AG09309 (cell line): ENCODE data around the gene AMOT.

Experiments
- DNase-seq: peaks from one replicate; pipeline ENCODE4 v3.0.0-alpha.2; 2010; ENCODE audit warnings: low read depth
- H3K4me3 ChIP-seq: 2 replicates; pipeline ENCODE4 v1.5.1; 2011; ENCODE audit warnings: mild to moderate bottlenecking, low read depth, low read length, moderate library complexity; ENCODE audit not compliant: control insufficient read depth
- TF ChIP-seq, protein P1 (sequence below): IDR thresholded peaks from 2 replicates; pipeline ENCODE4 v1.5.1; 2011; ENCODE audit warnings: mild to moderate bottlenecking, low read depth, low read length, inconsistent platforms; ENCODE audit not compliant: insufficient read depth, control insufficient read depth; ENCODE audit errors: missing control alignments

The AMOT gene

DNA sequence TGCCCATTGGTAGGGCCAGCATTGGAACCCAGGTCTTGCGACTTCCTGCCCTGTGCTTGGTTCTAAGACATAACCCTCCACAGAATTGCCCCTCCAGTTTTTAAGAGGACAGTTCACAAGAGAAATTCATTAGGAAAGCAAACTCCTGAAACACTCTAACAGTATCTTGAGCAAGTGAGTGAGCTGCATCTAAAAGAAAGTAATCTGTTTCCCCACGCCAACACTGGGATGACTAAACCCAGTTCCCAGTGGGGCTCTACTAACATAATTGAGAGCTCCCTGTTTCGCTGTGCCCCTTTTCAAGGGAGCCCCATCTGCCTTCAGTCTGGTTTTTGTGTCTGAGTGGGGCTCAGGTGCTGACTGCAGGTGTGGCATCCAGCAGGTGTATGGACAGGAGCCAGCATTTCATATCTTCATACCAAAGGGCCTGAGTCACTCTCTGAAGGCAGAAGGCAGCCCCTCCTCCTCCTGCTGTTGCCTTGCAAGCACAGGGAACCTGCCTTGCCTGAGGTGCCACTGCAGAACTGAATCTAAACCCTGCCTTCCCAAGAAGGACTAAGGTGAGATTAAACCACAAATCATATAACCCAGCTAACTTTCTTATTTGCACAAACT, 8.0 kb downstream of the AMOT start:
- DNase-seq: no peak

DNA sequence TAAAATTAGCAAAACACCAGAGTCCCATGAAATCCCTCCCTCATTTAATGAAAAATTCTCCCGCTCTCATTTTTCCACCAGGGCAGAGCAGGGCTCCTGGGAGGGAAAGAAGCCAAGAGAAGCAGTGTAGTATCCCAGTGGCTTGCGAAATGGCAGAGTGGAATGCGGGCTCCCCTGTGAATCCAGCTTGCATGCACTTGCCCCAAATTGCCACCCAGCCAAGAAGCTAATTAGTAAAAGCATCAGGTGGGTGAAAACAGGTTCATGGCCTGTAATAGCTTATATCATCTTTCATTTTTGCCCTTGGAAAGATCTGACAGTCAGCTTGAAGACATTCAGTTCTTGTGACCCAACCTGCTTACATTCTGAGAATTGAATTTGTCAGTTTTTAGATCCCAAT, 10.1 kb downstream of the AMOT start:
- H3K4me3 ChIP-seq: no peak overlapping the region
- no peak for DNase-seq
- TF ChIP-seq, protein P1, sequence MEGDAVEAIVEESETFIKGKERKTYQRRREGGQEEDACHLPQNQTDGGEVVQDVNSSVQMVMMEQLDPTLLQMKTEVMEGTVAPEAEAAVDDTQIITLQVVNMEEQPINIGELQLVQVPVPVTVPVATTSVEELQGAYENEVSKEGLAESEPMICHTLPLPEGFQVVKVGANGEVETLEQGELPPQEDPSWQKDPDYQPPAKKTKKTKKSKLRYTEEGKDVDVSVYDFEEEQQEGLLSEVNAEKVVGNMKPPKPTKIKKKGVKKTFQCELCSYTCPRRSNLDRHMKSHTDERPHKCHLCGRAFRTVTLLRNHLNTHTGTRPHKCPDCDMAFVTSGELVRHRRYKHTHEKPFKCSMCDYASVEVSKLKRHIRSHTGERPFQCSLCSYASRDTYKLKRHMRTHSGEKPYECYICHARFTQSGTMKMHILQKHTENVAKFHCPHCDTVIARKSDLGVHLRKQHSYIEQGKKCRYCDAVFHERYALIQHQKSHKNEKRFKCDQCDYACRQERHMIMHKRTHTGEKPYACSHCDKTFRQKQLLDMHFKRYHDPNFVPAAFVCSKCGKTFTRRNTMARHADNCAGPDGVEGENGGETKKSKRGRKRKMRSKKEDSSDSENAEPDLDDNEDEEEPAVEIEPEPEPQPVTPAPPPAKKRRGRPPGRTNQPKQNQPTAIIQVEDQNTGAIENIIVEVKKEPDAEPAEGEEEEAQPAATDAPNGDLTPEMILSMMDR: no peak

More for the DNA sequence above, 8.0 kb downstream of the AMOT start:
- TF ChIP-seq, protein P1: no peak
- no peak overlapping the region for H3K4me3 ChIP-seq

DNA sequence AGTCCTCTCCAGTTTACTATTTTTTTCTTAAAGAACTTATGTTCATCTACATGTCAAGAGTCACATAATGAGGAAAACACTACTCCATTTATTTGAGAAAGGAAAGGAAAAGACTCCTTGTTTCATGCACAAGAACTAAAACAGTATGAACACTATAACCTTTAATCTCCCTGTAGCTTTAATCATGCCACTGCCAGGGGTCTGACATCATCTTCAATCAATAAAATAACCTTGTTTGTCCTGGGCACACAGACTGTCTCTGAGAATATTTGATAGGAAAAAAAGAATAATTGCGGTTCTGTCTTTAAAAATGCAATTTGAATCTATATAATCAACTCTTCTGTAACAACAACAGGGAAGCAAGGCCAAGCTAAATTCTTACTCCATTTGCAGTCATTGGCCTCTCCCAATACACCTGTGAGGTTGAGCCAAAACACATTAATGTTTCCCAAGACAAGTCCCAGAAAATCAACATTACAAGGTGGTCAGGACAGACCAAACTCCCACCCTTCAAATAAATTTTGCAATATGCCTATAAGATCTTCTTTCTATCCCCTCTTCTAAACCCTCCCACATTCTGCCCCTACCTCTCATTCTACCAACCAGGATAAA, 13.2 kb downstream of the AMOT start:
- TF ChIP-seq, protein P1: no peak
- H3K4me3 ChIP-seq: no peak overlapping the region
- DNase-seq: no peak

DNA sequence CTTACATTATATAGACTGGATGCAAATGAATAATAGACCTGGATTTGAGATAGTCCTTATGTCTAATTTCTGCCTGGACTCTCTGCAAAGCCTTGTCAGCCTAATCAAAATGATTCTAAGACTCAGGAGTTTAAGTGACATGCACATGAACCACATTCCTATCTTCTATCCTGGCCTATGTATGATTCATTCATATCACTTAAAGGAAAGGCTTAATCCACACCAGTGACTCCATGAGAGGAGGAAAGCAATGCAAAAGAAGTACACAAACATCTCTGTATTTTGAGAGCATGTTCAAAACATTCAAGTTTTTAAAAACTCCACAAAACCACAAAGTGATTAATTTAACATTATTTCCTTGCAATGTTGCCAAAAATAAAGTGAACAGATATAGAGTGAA, 14.6 kb downstream of the AMOT start:
- no peak for DNase-seq
- H3K4me3 ChIP-seq: no peak overlapping the region
- TF ChIP-seq, protein P1: no peak

DNA sequence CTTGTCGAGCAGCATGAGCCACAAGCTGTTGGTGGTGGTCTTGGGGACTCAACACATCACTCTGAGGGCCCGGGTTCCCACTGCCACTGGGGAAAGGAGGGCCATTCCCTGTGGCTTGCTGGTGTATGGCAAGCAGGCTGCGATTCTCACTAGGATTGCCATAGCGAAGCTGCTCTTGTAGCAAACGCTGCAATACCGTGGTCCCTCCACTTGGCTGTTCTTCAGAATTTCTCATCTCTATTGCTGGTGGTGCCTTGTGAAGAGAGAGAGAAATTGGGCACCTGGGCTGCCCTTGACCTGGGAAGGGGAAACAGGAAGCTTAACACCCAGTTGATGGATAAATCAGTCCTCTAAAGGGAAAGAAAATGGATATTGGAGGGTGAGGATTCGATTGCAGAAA, 17.7 kb downstream of the AMOT start:
- no peak for DNase-seq
- H3K4me3 ChIP-seq: no peak overlapping the region
- TF ChIP-seq, protein P1: no peak

DNA sequence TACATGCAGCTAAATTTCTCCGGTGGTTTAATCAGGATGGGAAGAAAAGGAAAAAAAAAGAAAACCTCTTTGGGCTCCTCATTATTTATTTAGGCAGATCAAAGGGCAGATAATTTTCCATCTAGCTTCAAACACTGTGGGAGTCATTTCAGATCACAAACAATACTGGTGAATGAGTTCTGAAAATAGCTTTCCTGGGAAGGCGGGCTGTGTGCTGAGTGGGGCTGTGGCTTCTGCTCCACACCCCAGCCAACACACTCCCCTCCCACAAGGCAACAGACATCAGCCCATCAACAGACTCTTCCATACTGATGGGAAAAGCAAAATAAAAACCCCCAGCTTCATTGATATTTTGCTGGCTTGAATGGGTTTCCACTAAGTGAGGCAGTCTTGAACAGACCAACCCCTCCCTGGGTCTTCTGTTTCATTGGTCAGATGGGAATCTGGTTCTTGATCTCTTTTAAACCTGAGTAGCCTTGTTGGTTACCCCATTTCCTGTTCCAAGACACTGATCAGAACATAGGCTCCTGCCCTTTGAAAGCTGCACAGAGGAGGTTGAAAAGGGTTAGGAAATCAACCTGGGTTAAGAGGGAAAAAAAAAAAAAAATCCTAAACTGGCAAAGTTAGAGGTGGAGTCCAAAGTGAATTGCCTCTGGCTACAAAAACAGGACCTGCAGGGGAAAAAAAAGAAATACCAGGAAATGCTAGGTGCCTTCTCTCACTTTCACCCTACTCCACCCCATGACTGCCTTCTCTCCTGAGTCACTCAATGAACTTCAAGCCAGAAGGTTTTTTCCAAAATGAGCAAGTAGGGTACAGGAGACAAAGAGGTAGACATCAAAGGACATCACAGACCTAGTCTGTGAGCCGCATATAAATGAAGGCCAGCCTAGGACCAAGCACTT, 20.0 kb downstream of the AMOT start:
- TF ChIP-seq, protein P1: no peak
- H3K4me3 ChIP-seq: no peak overlapping the region

More for the DNA sequence above, 20.0 kb downstream of the AMOT start:
- no peak for DNase-seq
